HepG2 (cell line): ENCODE measurements around the gene ZNF277. TPM values are rescaled to one million over a fixed set of nuclear protein-coding genes. Genes with fewer than 3 reads are reported as not detected.

Source experiments
- ATAC-seq: fragments of 200-7000 bp; cut with Tn5 transposase; 3 replicates; pipeline ENCODE4 v1.9.1; 2020; ENCODE audit warnings: mild to moderate bottlenecking, moderate library complexity
- BruUV-seq: library from RNA; stranded (reverse); fragments of 400-500 nt; replicated peaks from 2 replicates; lab custom pipeline; 2021; lab: Mats Ljungman, UMichigan
- CTCF ChIA-PET: fragments of 300-600 bp; formaldehyde crosslinking; extraction: SDS; loops from one replicate; lab custom pipeline; 2021; ENCODE audit warnings: low total read pairs, inconsistent platforms, low intra/inter-chr PET ratio; lab: Yijun Ruan, JAX
- POLR2A ChIA-PET: fragments of 350-600 bp; sonication (Branson Sonifier 250); formaldehyde crosslinking; loops from one replicate; lab custom pipeline; 2020; ENCODE audit warnings: antibody characterized with exemption, inconsistent platforms; lab: Yijun Ruan, JAX
- DNase-seq: peaks from one replicate; pipeline ENCODE4 v3.0.0-alpha.2; 2015; ENCODE audit warnings: low spot score
- FAIRE-seq: peaks from 3 replicates; lab custom pipeline; 2011; peaks lifted over from hg19 to GRCh38; lab: Jason Lieb, UNC
- H2AFZ ChIP-seq: one replicate; pipeline ENCODE4 v1.6.1; 2011; ENCODE audit warnings: low read length, inconsistent platforms
- H3K27ac ChIP-seq: fragments of 300-600 bp; 3 replicates; pipeline ENCODE4 v1.8.0; 2011; ENCODE audit warnings: mixed run types, mild to moderate bottlenecking, mixed read lengths, low read length, inconsistent platforms; ENCODE audit not compliant: insufficient read depth; ENCODE audit errors: extremely low read length
- H3K27me3 ChIP-seq, 2 experiments: fragments of 200-600 bp in 1 of 2; 2 replicates in 1 of 2; 3 replicates in 1 of 2; pipeline versions ENCODE4 v1.6.0 to v1.8.0; 2011; ENCODE audit warnings: low read length in 2 of 2, mild to moderate bottlenecking in 2 of 2, moderate library complexity in 2 of 2, inconsistent platforms in 1 of 2; ENCODE audit not compliant: insufficient read depth in 2 of 2, control insufficient read depth in 1 of 2
- H3K36me3 ChIP-seq, 2 experiments: fragments of 200-600 bp in 1 of 2; replicated peaks in 1 of 2; 2 replicates in 1 of 2; 3 replicates in 1 of 2; pipeline versions ENCODE4 v1.5.1 to v1.8.0; 2011; ENCODE audit warnings: low read length in 2 of 2, inconsistent platforms in 1 of 2; ENCODE audit not compliant: insufficient read depth in 2 of 2, control insufficient read depth in 1 of 2
- H3K4me1 ChIP-seq: 2 replicates; pipeline ENCODE4 v1.5.1; 2012; ENCODE audit warnings: low read length, inconsistent platforms; ENCODE audit not compliant: insufficient read depth
- H3K4me2 ChIP-seq: 2 replicates; pipeline ENCODE4 v1.6.0; 2011; ENCODE audit warnings: low read depth, low read length, inconsistent platforms
- H3K4me3 ChIP-seq, 3 experiments: fragments of 200-600 bp in 1 of 3; sonication (generic), shearing (Covaris generic) in 1 of 3; replicated peaks in 1 of 3; 2 replicates each; pipeline ENCODE4 v1.5.1; 2011 to 2016; ENCODE audit warnings: low read length in 3 of 3, inconsistent platforms in 2 of 3, low read depth in 2 of 3, mild to moderate bottlenecking in 2 of 3, control low read depth in 1 of 3, mixed read lengths in 1 of 3; ENCODE audit not compliant: insufficient read depth in 1 of 3
- H3K79me2 ChIP-seq: one replicate; pipeline ENCODE4 v1.6.1; 2011; ENCODE audit warnings: low read length, inconsistent platforms; ENCODE audit not compliant: insufficient read depth
- H3K9ac ChIP-seq: 2 replicates; pipeline ENCODE4 v1.6.0; 2011; ENCODE audit warnings: mild to moderate bottlenecking, low read depth, low read length, inconsistent platforms; ENCODE audit not compliant: insufficient read depth
- H3K9me3 ChIP-seq: 2 replicates; pipeline ENCODE4 v1.5.1; 2012; ENCODE audit warnings: mild to moderate bottlenecking, low read length
- H4K20me1 ChIP-seq: 2 replicates; pipeline ENCODE4 v1.6.0; 2011; ENCODE audit warnings: inconsistent platforms, mild to moderate bottlenecking, low read length, moderate library complexity; ENCODE audit not compliant: insufficient read depth
- AKAP8 ChIP-seq: sonication (generic); formaldehyde crosslinking; IDR thresholded peaks from 2 replicates; pipeline ENCODE4 v1.5.1; 2020; ENCODE audit warnings: mild to moderate bottlenecking, missing genetic modification reagents
- BHLHE40 ChIP-seq: IDR thresholded peaks from 2 replicates; pipeline ENCODE4 v1.6.1; 2011; ENCODE audit warnings: low read length, improper control_type of control experiment
- CHCHD3 ChIP-seq: sonication (generic); formaldehyde crosslinking; IDR thresholded peaks from 2 replicates; pipeline ENCODE4 v1.8.0; 2022; ENCODE audit warnings: mild to moderate bottlenecking, missing genetic modification reagents, moderate library complexity
- ELF3 ChIP-seq: IDR thresholded peaks from 2 replicates; pipeline ENCODE4 v1.6.1; 2016; ENCODE audit warnings: missing genetic modification reagents, missing compliant biosample characterization
- ETV5 ChIP-seq: IDR thresholded peaks from 2 replicates; pipeline ENCODE4 v1.6.1; 2018; ENCODE audit warnings: missing biosample characterization, missing genetic modification reagents, inconsistent platforms, borderline replicate concordance
- MAZ ChIP-seq, 2 experiments: sonication (generic) in 1 of 2; formaldehyde crosslinking in 1 of 2; IDR thresholded peaks; 2 replicates each; pipeline versions ENCODE4 v1.5.0 to v1.6.1; 2012 to 2020; ENCODE audit warnings: low read depth in 2 of 2, mild to moderate bottlenecking in 2 of 2, borderline replicate concordance in 1 of 2, improper control_type of control experiment in 1 of 2, low read length in 1 of 2, missing genetic modification reagents in 1 of 2, moderate library complexity in 1 of 2
- MIER3 ChIP-seq: IDR thresholded peaks from 2 replicates; pipeline ENCODE4 v1.6.1; 2016; ENCODE audit warnings: missing compliant biosample characterization, borderline replicate concordance
- NR2C2 ChIP-seq: sonication (generic); formaldehyde crosslinking; IDR thresholded peaks from 2 replicates; pipeline ENCODE4 v1.4.0; 2020; ENCODE audit warnings: missing genetic modification reagents, mild to moderate bottlenecking, moderate library complexity, borderline replicate concordance
- NR2F2 ChIP-seq: IDR thresholded peaks from 2 replicates; pipeline ENCODE4 v1.6.1; 2012; ENCODE audit warnings: low read depth, inconsistent platforms, borderline replicate concordance
- SCMH1 ChIP-seq: sonication (generic); formaldehyde crosslinking; IDR thresholded peaks from 2 replicates; pipeline ENCODE4 v1.9.0; 2021; ENCODE audit warnings: missing genetic modification reagents, mild to moderate bottlenecking, borderline replicate concordance
- TARDBP ChIP-seq: sonication (generic); formaldehyde crosslinking; IDR thresholded peaks from 2 replicates; pipeline ENCODE4 v1.8.0; 2022; ENCODE audit warnings: mild to moderate bottlenecking, missing genetic modification reagents
- TBX3 ChIP-seq: fragments of 450-650 bp; IDR thresholded peaks from 2 replicates; pipeline ENCODE4 v1.6.1; 2017; ENCODE audit warnings: antibody characterized with exemption, mild to moderate bottlenecking, inconsistent platforms, borderline replicate concordance
- ZFP36L1 ChIP-seq: sonication (generic); formaldehyde crosslinking; IDR thresholded peaks from 2 replicates; pipeline ENCODE4 v1.8.0; 2022; ENCODE audit warnings: mild to moderate bottlenecking, missing genetic modification reagents, moderate library complexity
- ZNF44 ChIP-seq: sonication (generic); formaldehyde crosslinking; IDR thresholded peaks from 2 replicates; pipeline ENCODE4 v1.5.1; 2020; ENCODE audit warnings: mild to moderate bottlenecking, missing genetic modification reagents
- ZNF567 ChIP-seq: sonication (generic); formaldehyde crosslinking; IDR thresholded peaks from 2 replicates; pipeline ENCODE4 v1.8.1; 2023; ENCODE audit warnings: mild to moderate bottlenecking, missing genetic modification reagents, borderline replicate concordance
- ZNF713 ChIP-seq: sonication (generic); formaldehyde crosslinking; IDR thresholded peaks from 2 replicates; pipeline ENCODE4 v1.4.0; 2020; ENCODE audit warnings: mild to moderate bottlenecking, missing genetic modification reagents
- WGBS: methylation state at CpG from one replicate; pipeline ENCODE4 v1.1.6; 2017; ENCODE audit warnings: low lambda C conversion rate; 5-methylcytosine and 5-hydroxymethylcytosine counted together
- in situ Hi-C: cut with HindIII; loops from 2 replicates; pipeline ENCODE4 v1.10.0; 2017; ENCODE audit warnings: low pct_unique_long_range_greater_than_20kb; ENCODE audit not compliant: extremely low pct_ligation_motif_present
- intact Hi-C: fragments of 100-400 bp; cut with micrococcal nuclease; formaldehyde crosslinking; loops from one replicate; pipeline ENCODE4 v1.10.0; 2022; ENCODE audit not compliant: unreplicated experiment
- polyA plus RNA-seq, 8 experiments: library from polyadenylated mRNA; depleted of rRNA in 3 of 8; stranded (reverse) in 7 of 8; unstranded in 1 of 8; fragments of >200 nt; fragmentation: Illumina TruSeq in 4 of 8; extraction: Trizol in 4 of 8; gene quantifications; 2 replicates each; pipeline versions ENCODE4 v1.2.1 to v1.2.3, GENCODE V29; 2011 to 2016; ENCODE audit warnings: low read depth in 4 of 8, missing spikeins in 1 of 8, mixed read lengths in 1 of 8; ENCODE audit not compliant: insufficient read depth in 1 of 8
- total RNA-seq, 5 experiments: library from RNA; depleted of rRNA; stranded (reverse); fragments of >200 nt; fragmentation: Illumina TruSeq; extraction: Trizol; gene quantifications; 2 replicates each; pipeline ENCODE4 v1.2.3, GENCODE V29; 2016; ENCODE audit warnings: low read depth in 1 of 5
- TF ChIP-seq, protein P1 (sequence below): sonication (generic); formaldehyde crosslinking; IDR thresholded peaks from 2 replicates; pipeline ENCODE4 v1.4.0; 2020; ENCODE audit warnings: mild to moderate bottlenecking, missing genetic modification reagents
- TF ChIP-seq, protein P2 (sequence below): sonication (generic); formaldehyde crosslinking; IDR thresholded peaks from 2 replicates; pipeline ENCODE4 v1.9.0; 2022; ENCODE audit warnings: low read depth, missing genetic modification reagents

Gene ZNF277
- total and polyA plus RNA-seq, 2 of the 13 experiments (the other 11 are each of a cell fraction or from before 2014, with no cell fraction given), result 29.1 to 30.1 TPM

DNA sequence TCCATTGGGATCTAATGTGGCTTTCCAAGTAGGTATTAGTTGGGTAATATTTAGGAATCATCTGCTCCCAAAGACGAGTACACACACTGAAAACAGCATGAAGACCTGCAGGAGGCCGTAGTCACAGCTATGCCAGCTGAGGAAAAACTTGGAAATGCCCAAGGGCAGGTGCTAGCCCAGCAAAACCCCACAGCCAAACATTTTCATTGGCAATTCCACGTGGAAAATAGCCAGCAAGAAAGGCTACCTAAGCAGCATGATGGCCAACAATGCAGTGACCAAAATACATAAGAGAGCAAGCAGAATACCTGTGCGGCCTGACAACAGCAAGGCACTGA is 33.0 kb upstream of the ZNF277 start:
- BruUV-seq, result no TSS peak
- Histone ChIP-seq H3K9ac (no peak overlapping the region), H2AFZ (no peak overlapping the region), H3K36me3 (no peaks in the 10 kb centered on the region), H3K4me3 (no peak overlapping the region), H3K27me3 (no peaks in the 10 kb centered on the region), H3K4me1 (peaks cover 27% of the 10 kb centered on the region), H3K79me2 (peaks cover 37% of the 10 kb centered on the region), H3K9me3 (no peaks in the 10 kb centered on the region), H3K4me2 (no peak overlapping the region), H4K20me1 (peaks cover 8% of the 10 kb centered on the region), H3K27ac (no peak overlapping the region)
- ChIA-PET POLR2A (no interaction called here), CTCF (no interaction called here)
- TF ChIP-seq CHCHD3 (CRISPR knock-in tag), result no peak
- no peak for TF ChIP-seq NR2C2 (CRISPR knock-in tag)
- TF ChIP-seq ELF3, result no peak
- no peak for TF ChIP-seq AKAP8 (CRISPR knock-in tag)
- TF ChIP-seq, protein P1, sequence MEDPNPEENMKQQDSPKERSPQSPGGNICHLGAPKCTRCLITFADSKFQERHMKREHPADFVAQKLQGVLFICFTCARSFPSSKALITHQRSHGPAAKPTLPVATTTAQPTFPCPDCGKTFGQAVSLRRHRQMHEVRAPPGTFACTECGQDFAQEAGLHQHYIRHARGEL (CRISPR knock-in tag), result no peak
- no peak for TF ChIP-seq BHLHE40
- no peak for TF ChIP-seq ZFP36L1
- no peak for TF ChIP-seq ZNF567
- no peak for TF ChIP-seq ZNF44 (CRISPR knock-in tag)
- TF ChIP-seq ETV5 (CRISPR knock-in tag), result no peak
- no peak for TF ChIP-seq MAZ (IDR thresholded peaks at IDR 0.05; ENCODE audit: borderline replicate concordance, low read depth, low read length)
- no peak for TF ChIP-seq MAZ (CRISPR knock-in tag; IDR thresholded peaks at IDR 0.05; ENCODE audit: low read depth)
- no peak for TF ChIP-seq TBX3
- TF ChIP-seq ZNF713 (CRISPR knock-in tag), result no peak
- no peak for TF ChIP-seq NR2F2
- TF ChIP-seq SCMH1 (CRISPR knock-in tag), result no peak
- no peak for TF ChIP-seq MIER3 (CRISPR knock-in tag)
- TF ChIP-seq TARDBP, result no peak
- TF ChIP-seq, protein P2, sequence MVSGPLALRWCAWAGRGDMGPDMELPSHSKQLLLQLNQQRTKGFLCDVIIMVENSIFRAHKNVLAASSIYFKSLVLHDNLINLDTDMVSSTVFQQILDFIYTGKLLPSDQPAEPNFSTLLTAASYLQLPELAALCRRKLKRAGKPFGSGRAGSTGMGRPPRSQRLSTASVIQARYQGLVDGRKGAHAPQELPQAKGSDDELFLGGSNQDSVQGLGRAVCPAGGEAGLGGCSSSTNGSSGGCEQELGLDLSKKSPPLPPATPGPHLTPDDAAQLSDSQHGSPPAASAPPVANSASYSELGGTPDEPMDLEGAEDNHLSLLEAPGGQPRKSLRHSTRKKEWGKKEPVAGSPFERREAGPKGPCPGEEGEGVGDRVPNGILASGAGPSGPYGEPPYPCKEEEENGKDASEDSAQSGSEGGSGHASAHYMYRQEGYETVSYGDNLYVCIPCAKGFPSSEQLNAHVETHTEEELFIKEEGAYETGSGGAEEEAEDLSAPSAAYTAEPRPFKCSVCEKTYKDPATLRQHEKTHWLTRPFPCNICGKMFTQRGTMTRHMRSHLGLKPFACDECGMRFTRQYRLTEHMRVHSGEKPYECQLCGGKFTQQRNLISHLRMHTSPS (CRISPR knock-in tag), result no peak
- no peak for DNase-seq
- FAIRE-seq, result no peak
- intact Hi-C loops (no loop called here), in situ Hi-C loops (no loop called here)
- WGBS, result 94% methylated on average over 4 of the region's 4 CpGs
- ATAC-seq, result no peak
